Central memory CD8-positive, alpha-beta T cell (primary cell): ENCODE results near the gene PLA2G4F.
"Not testable (repeated sequence)": the region's sequence is repeated elsewhere in the genome, so short reads cannot be mapped to it uniquely, and the experiment has no call there.

Source experiments
- ATAC-seq: fragments of 150-1000 bp; cut with Tn5 transposase; replicated peaks from 2 replicates; pipeline ENCODE4 v1.10.0; 2022; ENCODE audit warnings: mild to moderate bottlenecking, moderate FRiP score, moderate number of reproducible peaks; ENCODE audit not compliant: poor library complexity, severe bottlenecking; ENCODE audit errors: extremely low read depth
- DNase-seq, 2 donors: peaks; one replicate each; pipeline ENCODE4 v3.0.0; 2021; ENCODE audit warnings: low spot score in 2 of 2
- H3K27ac Mint-ChIP-seq: one replicate; pipeline ENCODE4 v1.8.0; 2022; ENCODE audit warnings: low read depth, mild to moderate bottlenecking, moderate library complexity, mixed read lengths
- H3K27me3 Mint-ChIP-seq: one replicate; pipeline ENCODE4 v1.8.0; 2022; ENCODE audit warnings: mixed read lengths
- H3K36me3 Mint-ChIP-seq: one replicate; pipeline ENCODE4 v1.8.0; 2022; ENCODE audit warnings: mild to moderate bottlenecking, moderate library complexity, mixed read lengths; ENCODE audit not compliant: insufficient read depth
- H3K4me1 Mint-ChIP-seq: one replicate; pipeline ENCODE4 v1.8.0; 2022; ENCODE audit warnings: mixed read lengths
- H3K4me3 Mint-ChIP-seq: one replicate; pipeline ENCODE4 v1.8.0; 2022; ENCODE audit warnings: mild to moderate bottlenecking, moderate library complexity, mixed read lengths
- H3K9me3 Mint-ChIP-seq: one replicate; pipeline ENCODE4 v1.8.0; 2022; ENCODE audit warnings: mixed read lengths

Gene PLA2G4F

DNA sequence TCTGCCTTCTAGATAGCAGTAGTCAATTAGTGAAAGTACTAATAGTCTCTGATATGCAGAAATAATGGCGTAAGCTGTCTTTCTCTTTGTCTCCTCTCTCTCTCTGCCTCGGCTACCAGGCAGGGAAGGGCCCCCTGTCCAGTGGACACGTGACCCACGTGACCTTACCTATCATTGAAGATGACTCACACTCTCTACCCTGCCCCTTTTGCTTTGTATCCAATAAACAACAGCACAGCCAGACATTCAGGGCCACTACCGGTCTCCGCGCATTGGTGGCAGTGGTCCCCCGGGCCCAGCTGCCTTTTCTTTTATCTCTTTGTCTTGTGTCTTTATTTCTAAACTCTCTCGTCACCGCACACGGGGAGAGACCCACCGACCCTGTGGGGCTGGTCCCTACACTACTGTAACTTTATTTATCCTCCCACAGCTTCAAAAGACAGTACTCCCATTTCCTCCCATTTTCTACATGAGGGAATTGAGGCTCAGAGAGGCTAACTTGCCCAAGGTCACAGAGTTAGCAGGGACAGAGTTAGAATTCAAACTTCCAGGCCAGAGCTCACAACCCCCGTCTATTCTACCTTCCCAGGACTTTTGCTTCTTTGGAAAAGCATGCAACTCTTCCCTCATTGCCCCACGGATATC is 64.6 kb downstream of the PLA2G4F start:
- not testable (repeated sequence) for H3K27ac Mint-ChIP-seq, H3K36me3 Mint-ChIP-seq, DNase-seq, H3K9me3 Mint-ChIP-seq, H3K4me1 Mint-ChIP-seq, ATAC-seq, H3K4me3 Mint-ChIP-seq
- peaks cover 56% of the 10 kb centered on the region for H3K27me3 Mint-ChIP-seq

DNA sequence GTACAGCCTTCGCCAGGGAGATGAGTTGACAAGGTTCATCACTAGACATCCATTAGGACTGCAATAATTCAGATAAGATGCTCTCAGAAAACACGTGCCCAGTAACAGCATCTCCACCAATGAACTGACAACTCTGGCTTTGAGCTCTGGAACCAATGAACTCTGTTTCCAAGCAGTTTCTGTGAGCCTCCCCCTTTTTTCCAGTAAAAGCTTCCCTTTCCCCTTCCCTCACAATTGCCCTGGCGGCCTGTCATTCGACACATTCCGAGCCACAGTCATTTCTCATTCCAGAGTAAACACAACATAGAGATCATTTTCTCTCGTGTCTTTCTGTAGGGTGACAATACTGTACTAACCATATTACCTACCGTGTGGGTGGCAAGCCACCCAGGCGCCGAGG is 65.7 kb downstream of the PLA2G4F start:
- Mint-ChIP-seq H3K9me3 (no peaks in the 10 kb centered on the region), H3K27ac (no peak overlapping the region), H3K4me1 (no peaks in the 10 kb centered on the region), H3K4me3 (no peak overlapping the region), H3K27me3 (peaks cover 55% of the 10 kb centered on the region), H3K36me3 (no peaks in the 10 kb centered on the region)
- DNase-seq (no peak), ATAC-seq (no peak)

DNA sequence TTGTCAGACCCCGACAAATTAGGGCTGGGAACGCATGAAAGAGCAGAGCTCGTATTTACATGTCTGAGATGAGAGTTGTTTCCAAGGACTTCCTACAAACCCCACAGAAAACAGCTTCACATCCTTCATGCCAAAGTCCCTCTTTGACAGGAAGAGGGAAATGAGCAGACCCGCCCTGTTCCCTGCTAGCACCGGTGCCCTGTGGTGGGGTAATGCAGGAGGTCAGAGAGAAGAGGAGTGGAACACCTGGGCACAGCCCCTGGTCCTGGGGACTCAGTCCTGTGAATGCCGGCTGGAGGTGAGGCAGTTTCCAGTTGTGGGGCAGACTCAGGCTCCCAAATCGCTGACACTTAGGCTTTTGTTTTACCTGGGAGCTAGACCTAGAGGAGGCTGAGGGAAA is 66.1 kb downstream of the PLA2G4F start:
- Mint-ChIP-seq H3K36me3 (no peaks in the 10 kb centered on the region), H3K9me3 (no peaks in the 10 kb centered on the region), H3K27ac (no peak overlapping the region), H3K4me3 (no peak overlapping the region), H3K4me1 (no peaks in the 10 kb centered on the region), H3K27me3 (peaks cover 55% of the 10 kb centered on the region)
- DNase-seq: no peak
- ATAC-seq: no peak

DNA sequence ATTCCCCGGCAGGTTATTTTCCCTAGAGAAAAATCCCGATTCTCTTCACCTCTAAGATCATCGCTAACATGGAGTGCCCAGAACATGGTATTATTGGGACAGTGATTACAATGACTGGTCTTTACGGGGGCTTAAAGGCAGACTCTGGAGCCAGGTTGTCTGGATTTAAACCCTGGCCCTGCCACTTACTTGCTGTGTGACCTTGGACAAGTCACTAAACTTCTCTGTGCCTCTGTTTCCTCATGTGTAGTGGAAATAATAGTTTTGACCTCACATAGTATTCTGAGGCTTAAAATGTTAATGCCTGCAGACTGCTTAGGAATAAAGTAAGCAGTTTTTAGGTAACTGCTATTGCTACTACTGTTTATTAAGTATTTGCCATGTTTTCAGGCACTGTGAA is 66.5 kb downstream of the PLA2G4F start:
- Mint-ChIP-seq H3K4me1 (no peaks in the 10 kb centered on the region), H3K4me3 (no peak overlapping the region), H3K27ac (no peak overlapping the region), H3K9me3 (no peaks in the 10 kb centered on the region), H3K27me3 (peaks cover 56% of the 10 kb centered on the region), H3K36me3 (no peaks in the 10 kb centered on the region)
- no peak for DNase-seq
- ATAC-seq: no peak
